Measurements from ENCODE around the gene TUBA1B. TPM values are rescaled to one million over a fixed set of nuclear protein-coding genes. Genes with fewer than 3 reads are reported as not detected.
A peak's percentile ranks its signal among the peaks of the same experiment; 100 is the strongest.

The TUBA1B gene
- total and polyA plus RNA-seq, 12 donors, result 117 to 1,374 (median 309) TPM

DNA sequence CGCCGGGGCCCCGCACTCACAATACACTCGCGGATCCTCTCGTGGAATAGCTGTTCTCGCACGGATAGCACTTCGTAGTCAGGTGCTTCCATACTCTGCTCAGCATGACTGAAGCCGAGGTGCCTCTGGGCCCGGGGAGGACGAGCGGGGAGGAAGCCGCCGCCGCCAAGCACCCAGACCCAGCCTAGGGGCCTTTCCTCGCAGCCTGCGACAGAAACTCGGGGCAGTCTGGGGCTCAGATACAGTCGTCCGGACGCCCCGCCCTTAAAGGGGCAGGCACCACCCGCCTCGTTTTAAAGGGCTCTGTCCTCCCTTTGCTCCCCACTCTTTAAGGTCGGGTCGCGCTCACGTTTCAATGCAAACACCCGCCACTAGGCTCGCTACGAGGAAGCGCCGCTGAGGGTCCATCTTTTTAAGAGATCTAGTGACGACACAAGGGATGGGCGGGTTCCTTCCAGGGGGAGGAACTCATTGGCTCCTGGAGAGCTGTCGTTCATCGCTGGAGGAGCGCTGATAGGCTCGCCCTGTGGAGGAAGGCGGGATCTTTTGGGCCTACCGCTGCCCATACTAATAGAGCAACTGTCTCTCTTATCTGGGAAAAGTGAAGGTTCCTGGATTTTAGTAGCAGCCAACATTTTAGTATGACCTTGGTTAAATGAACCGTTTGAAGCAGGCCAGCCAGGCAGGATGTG, 20.6 kb downstream of the TUBA1B start, which contains the start of gene LMBR1L:
Gene LMBR1L (minus strand): TSS at position 384 of the 692 bp plus-strand sequence. CDS start 292 bp downstream, at position 92.
- Histone ChIP-seq H3K9me3 (no peaks in the 10 kb centered on the region), H3K4me3 (peak within 1 kb of the TSS; percentile 67 to 100 (median 93)), H3K27me3 (no peaks in the 10 kb centered on the region), H3K36me3 (peaks cover 0 to 20% (median 0%) of the 10 kb centered on the region in 9 donors), H3K4me1 (peaks cover 11 to 51% (median 47%) of the 10 kb centered on the region in 9 donors), H3K27ac (peak within 1 kb of the TSS; percentile 93 to 100 (median 98))
- intact Hi-C loops (cut with DNase I), result loop anchor here in 3 of 10 donors (1.0 to 5.0 kb wide), 3 partner anchors 20 to 124 kb away; no protein-coding TSS in a partner anchor
- 0 to 1% methylated on average over 43 of the region's 43 CpGs for WGBS, 2 donors
- TF ChIP-seq, protein P1, sequence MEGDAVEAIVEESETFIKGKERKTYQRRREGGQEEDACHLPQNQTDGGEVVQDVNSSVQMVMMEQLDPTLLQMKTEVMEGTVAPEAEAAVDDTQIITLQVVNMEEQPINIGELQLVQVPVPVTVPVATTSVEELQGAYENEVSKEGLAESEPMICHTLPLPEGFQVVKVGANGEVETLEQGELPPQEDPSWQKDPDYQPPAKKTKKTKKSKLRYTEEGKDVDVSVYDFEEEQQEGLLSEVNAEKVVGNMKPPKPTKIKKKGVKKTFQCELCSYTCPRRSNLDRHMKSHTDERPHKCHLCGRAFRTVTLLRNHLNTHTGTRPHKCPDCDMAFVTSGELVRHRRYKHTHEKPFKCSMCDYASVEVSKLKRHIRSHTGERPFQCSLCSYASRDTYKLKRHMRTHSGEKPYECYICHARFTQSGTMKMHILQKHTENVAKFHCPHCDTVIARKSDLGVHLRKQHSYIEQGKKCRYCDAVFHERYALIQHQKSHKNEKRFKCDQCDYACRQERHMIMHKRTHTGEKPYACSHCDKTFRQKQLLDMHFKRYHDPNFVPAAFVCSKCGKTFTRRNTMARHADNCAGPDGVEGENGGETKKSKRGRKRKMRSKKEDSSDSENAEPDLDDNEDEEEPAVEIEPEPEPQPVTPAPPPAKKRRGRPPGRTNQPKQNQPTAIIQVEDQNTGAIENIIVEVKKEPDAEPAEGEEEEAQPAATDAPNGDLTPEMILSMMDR (IDR thresholded peaks at IDR 0.05), result peak in 8 of 9 donors; percentile 37 to 64 (median 53)
- ATAC-seq (peak; percentile 96 to 98 (median 97)), DNase-seq (peak; percentile 92 to 98)

DNA sequence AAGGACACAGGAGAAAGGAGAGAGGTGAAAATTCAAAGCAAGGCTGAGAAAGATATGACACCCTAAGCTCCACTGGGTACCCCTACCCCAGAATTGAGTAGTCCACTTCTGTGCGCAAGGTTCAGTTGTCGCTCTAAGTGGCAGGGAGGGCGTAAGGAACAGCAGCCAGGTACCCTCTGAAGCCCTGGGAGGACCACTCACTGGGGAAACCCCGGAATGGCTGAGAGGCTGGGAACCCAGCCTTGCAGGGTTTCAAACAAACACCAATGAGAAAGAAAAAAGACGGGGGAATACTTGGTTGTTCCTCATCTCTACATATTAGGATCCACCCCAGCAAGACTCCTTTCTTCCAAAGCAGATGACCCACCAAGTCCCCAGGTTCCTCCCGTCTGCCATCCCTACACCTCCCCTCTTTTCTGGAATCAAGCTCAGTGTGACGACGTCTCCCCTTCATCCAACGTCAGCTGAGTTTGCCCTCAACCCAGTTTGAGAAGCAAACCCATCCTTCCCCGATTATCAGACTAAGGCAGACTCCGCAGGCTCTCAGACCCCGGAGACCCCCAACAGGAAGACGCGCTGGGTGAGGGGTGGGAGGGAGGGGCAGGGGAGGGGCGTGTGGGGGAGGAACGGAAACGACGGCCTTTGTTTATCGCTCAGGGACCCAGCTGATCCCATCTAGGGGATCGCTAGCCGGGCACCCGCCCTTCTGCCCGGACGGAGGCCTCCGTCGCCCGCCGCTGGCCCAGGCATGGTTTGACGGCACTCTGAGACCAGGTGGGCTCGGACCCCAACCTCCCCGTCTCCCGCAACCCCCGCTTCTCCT, 21.3 kb downstream of the TUBA1B start:
- intact Hi-C loops (cut with DNase I), result loop anchor here in 4 of 10 donors (1.0 to 5.0 kb wide), 5 partner anchors 20 to 124 kb away; partner anchors contain the start of gene RHEBL1 (in 1 of the 4)
- WGBS, 2 donors, result 2 to 3% methylated on average over 33 of the region's 33 CpGs
- TF ChIP-seq, protein P1 (IDR thresholded peaks at IDR 0.05), result no peak
- Histone ChIP-seq H3K36me3 (peaks cover 0 to 28% (median 0%) of the 10 kb centered on the region in 9 donors), H3K4me1 (peaks cover 13 to 58% (median 54%) of the 10 kb centered on the region in 9 donors), H3K9me3 (no peaks in the 10 kb centered on the region), H3K4me3 (peak overlapping the region; percentile 67 to 100 (median 93)), H3K27ac (peak overlapping the region; percentile 93 to 100 (median 98)), H3K27me3 (no peaks in the 10 kb centered on the region)
- DNase-seq, result peak in 1 of 2 donors; percentile 41
- peak; percentile 7 to 55 (median 40) for ATAC-seq

- intact Hi-C loops (cut with DNase I), result loop anchor here in 2 of 10 donors (2.0 to 5.0 kb wide), 2 partner anchors 20 to 42 kb away; partner anchors contain the start of gene RHEBL1 (in 1 of the 2)
- no peaks in the 10 kb centered on the region for H3K27me3 ChIP-seq
- peak overlapping the region; percentile 19 to 100 (median 93) for H3K4me3 ChIP-seq
- H3K27ac ChIP-seq, result peak overlapping the region; percentile 93 to 100 (median 98)
- peaks cover 13 to 67% (median 62%) of the 10 kb centered on the region in 9 donors for H3K4me1 ChIP-seq
- WGBS, 2 donors, result 5 to 6% methylated on average over 4 of the region's 4 CpGs
- peak; percentile 39 to 73 for DNase-seq
- H3K36me3 ChIP-seq, result peaks cover 0 to 36% (median 2%) of the 10 kb centered on the region in 9 donors
- TF ChIP-seq, protein P1 (IDR thresholded peaks at IDR 0.05), result no peak
- H3K9me3 ChIP-seq, result no peaks in the 10 kb centered on the region
- ATAC-seq, result peak; percentile 13 to 65 (median 60)
Observed at GRCh38 chr12:49108958-49109404, 22.2 kb downstream of the TUBA1B start.

Data from heart right ventricle (tissue), 16 donors.